GM12878 (cell line): Measurements from ENCODE around the gene TMEM161A. TPM values are rescaled to one million over a fixed set of nuclear protein-coding genes. Genes with fewer than 3 reads are reported as not detected.

Experiments
- GATAD2B ChIP-seq: fragments of 450-650 bp; conservative IDR thresholded peaks from 2 replicates; pipeline ENCODE4 v1.6.1; 2017; ENCODE audit warnings: low read depth, mild to moderate bottlenecking, moderate library complexity
- HCFC1 ChIP-seq: fragments of 150-350 bp; IDR thresholded peaks from 2 replicates; pipeline ENCODE4 v1.6.1; 2014; ENCODE audit warnings: low read length
- KDM1A ChIP-seq: fragments of 200-600 bp; sonication (generic); IDR thresholded peaks from 2 replicates; pipeline ENCODE4 v1.6.1; 2016; ENCODE audit warnings: borderline replicate concordance
- NR2F1 ChIP-seq: fragments of 450-650 bp; conservative IDR thresholded peaks from 2 replicates; pipeline ENCODE4 v1.6.1; 2017; ENCODE audit warnings: mild to moderate bottlenecking
- RAD51 ChIP-seq: fragments of 450-650 bp; IDR thresholded peaks from 2 replicates; pipeline ENCODE4 v1.6.1; 2016; ENCODE audit warnings: moderate library complexity, mild to moderate bottlenecking, inconsistent platforms
- SIN3A ChIP-seq: IDR thresholded peaks from 2 replicates; pipeline ENCODE4 v1.6.1; 2012; ENCODE audit warnings: low read depth, low read length, improper control_type of control experiment
- SPI1 ChIP-seq: IDR thresholded peaks from 2 replicates; pipeline ENCODE4 v1.6.1; 2011; ENCODE audit warnings: low read depth, mild to moderate bottlenecking, low read length, moderate library complexity, borderline replicate concordance; ENCODE audit not compliant: insufficient read depth
- SREBF1 ChIP-seq: IDR thresholded peaks from 2 replicates; pipeline ENCODE4 v1.6.1; 2012; ENCODE audit warnings: mild to moderate bottlenecking, low read length
- TCF12 ChIP-seq: IDR thresholded peaks from 2 replicates; pipeline ENCODE4 v1.6.1; 2011; ENCODE audit warnings: low read depth, mild to moderate bottlenecking, low read length
- ZNF217 ChIP-seq: fragments of 450-650 bp; IDR thresholded peaks from 2 replicates; pipeline ENCODE4 v1.6.1; 2017; ENCODE audit warnings: antibody characterized with exemption, mild to moderate bottlenecking
- polyA plus RNA-seq, 11 experiments: library from polyadenylated mRNA; depleted of rRNA in 4 of 11; unstranded in 6 of 11; stranded (reverse) in 5 of 11; fragments of >200 nt; fragmentation: Nextera tagmentation in 4 of 11; fragmentation: Illumina TruSeq in 1 of 11; extraction: Ambion mirVana in 4 of 11; extraction: Trizol in 1 of 11; gene quantifications; 1 replicate in 1 of 11; 2 replicates in 10 of 11; pipeline versions ENCODE4 v1.2.1 to v1.2.3, GENCODE V29; 2011 to 2016; ENCODE audit warnings: inconsistent platforms in 2 of 11, missing spikeins in 2 of 11, low read depth in 1 of 11
- total RNA-seq, 4 experiments: library from RNA; depleted of rRNA in 3 of 4; stranded (reverse); fragments of >200 nt in 3 of 4; fragmentation: Illumina TruSeq in 1 of 4; extraction: Trizol in 1 of 4; gene quantifications; 2 replicates each; pipeline versions ENCODE4 v1.2.1 to v1.2.3, GENCODE V29; 2013 to 2021
- TF ChIP-seq, protein P1 (sequence below): fragments of 450-650 bp; IDR thresholded peaks from 2 replicates; pipeline ENCODE4 v1.6.1; 2017; ENCODE audit warnings: mild to moderate bottlenecking, moderate library complexity
- TF ChIP-seq, protein P2 (sequence below): IDR thresholded peaks from 2 replicates; pipeline ENCODE4 v1.6.1; 2011; ENCODE audit warnings: borderline replicate concordance, low read depth, mild to moderate bottlenecking, moderate library complexity, mixed read lengths, low read length; ENCODE audit not compliant: insufficient read depth; ENCODE audit errors: extremely low read length

TMEM161A gene
- total and polyA plus RNA-seq, 10 of the 15 experiments (the other 5 are each of a cell fraction or from before 2014, with no cell fraction given): 1.1 to 37.1 (median 19.0) TPM

DNA sequence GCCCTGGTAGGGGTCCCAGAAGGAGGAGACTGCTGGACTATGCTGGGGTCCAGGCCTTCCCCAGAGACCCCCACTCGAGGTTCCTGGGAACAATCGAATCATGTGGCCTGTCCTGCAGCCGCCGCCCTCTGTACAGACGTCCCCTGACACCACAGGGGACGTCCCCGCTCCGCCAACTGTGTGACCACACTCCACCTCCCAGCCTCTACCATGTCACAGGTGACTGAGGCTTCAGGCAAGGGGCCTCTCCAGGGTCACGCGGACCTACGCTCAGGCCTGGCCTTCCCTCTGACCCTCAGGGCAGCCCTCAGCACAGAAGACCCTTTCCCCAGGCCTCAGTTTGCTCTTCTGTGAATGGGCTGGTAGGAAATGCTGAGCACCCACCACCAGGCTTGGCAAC is 13.1 kb upstream of the TMEM161A start (continued):
- TF ChIP-seq, protein P1, sequence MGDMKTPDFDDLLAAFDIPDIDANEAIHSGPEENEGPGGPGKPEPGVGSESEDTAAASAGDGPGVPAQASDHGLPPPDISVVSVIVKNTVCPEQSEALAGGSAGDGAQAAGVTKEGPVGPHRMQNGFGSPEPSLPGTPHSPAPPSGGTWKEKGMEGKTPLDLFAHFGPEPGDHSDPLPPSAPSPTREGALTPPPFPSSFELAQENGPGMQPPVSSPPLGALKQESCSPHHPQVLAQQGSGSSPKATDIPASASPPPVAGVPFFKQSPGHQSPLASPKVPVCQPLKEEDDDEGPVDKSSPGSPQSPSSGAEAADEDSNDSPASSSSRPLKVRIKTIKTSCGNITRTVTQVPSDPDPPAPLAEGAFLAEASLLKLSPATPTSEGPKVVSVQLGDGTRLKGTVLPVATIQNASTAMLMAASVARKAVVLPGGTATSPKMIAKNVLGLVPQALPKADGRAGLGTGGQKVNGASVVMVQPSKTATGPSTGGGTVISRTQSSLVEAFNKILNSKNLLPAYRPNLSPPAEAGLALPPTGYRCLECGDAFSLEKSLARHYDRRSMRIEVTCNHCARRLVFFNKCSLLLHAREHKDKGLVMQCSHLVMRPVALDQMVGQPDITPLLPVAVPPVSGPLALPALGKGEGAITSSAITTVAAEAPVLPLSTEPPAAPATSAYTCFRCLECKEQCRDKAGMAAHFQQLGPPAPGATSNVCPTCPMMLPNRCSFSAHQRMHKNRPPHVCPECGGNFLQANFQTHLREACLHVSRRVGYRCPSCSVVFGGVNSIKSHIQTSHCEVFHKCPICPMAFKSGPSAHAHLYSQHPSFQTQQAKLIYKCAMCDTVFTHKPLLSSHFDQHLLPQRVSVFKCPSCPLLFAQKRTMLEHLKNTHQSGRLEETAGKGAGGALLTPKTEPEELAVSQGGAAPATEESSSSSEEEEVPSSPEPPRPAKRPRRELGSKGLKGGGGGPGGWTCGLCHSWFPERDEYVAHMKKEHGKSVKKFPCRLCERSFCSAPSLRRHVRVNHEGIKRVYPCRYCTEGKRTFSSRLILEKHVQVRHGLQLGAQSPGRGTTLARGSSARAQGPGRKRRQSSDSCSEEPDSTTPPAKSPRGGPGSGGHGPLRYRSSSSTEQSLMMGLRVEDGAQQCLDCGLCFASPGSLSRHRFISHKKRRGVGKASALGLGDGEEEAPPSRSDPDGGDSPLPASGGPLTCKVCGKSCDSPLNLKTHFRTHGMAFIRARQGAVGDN: peak; percentile 73; the same call in 1 of the 2 replicates
- TF ChIP-seq TCF12: 0 out of 2 replicates have a peak, but pooled peaks have one; percentile 26
- TF ChIP-seq, protein P2, sequence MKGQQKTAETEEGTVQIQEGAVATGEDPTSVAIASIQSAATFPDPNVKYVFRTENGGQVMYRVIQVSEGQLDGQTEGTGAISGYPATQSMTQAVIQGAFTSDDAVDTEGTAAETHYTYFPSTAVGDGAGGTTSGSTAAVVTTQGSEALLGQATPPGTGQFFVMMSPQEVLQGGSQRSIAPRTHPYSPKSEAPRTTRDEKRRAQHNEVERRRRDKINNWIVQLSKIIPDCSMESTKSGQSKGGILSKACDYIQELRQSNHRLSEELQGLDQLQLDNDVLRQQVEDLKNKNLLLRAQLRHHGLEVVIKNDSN: no peak
- peak; percentile 78; the same call in 1 of the 2 replicates for TF ChIP-seq NR2F1
- TF ChIP-seq SREBF1: no peak
- no peak for TF ChIP-seq ZNF217
- no peak for TF ChIP-seq SIN3A
- TF ChIP-seq KDM1A: no peak
- TF ChIP-seq GATAD2B: no peak; the same call in 1 of the 2 replicates
- no peak for TF ChIP-seq HCFC1
- TF ChIP-seq RAD51: no peak
- no peak for TF ChIP-seq SPI1
